MM.1S (cell line): Measurements from ENCODE around the gene ZMIZ1.

Source experiments
- EZH2 ChIP-seq: fragments of 300-600 bp; sonication (generic); optimal IDR thresholded peaks from 2 replicates; pipeline ENCODE3; 2017; ENCODE audit warnings: low read depth, mild to moderate bottlenecking, antibody characterized with exemption, low read length, mixed read lengths
- EZH2phosphoT487 ChIP-seq: fragments of 300-600 bp; sonication (generic); IDR thresholded peaks from 2 replicates; pipeline ENCODE4 v1.6.1; 2018; ENCODE audit warnings: antibody characterized with exemption, low read length
- TF ChIP-seq, protein P1 (sequence below): fragments of 300-600 bp; sonication (generic); IDR thresholded peaks from 2 replicates; pipeline ENCODE4 v1.5.1; 2016; ENCODE audit warnings: antibody characterized with exemption, low read length, mixed read lengths

DNA sequence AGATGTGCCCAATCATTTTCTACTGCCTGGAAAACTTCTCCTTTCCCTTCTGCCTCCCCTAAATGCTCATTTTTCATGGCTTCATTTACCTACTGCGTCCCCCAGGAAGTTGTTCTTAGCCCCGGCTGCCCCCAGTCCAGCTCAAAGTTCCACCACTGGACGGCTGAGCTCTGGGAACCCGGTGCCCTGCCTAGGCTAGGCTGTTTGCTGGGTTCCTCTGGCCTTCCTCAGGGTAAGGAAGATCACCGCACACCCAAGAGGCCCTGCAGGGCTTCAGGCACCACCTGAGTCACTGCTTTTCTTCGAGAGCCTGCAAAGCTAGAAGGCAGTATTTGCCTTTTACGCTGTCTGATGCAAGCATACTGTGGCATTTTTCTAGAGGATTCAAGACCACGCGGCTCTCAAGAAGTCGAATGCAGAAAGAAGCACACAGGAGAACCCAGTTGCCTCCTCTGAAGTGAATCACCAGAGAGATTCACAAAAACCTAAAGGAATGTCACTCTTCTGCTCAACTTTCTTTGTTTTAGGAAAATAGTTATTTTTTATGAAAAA lies 46.7 kb upstream of the ZMIZ1 start:
- TF ChIP-seq, protein P1, sequence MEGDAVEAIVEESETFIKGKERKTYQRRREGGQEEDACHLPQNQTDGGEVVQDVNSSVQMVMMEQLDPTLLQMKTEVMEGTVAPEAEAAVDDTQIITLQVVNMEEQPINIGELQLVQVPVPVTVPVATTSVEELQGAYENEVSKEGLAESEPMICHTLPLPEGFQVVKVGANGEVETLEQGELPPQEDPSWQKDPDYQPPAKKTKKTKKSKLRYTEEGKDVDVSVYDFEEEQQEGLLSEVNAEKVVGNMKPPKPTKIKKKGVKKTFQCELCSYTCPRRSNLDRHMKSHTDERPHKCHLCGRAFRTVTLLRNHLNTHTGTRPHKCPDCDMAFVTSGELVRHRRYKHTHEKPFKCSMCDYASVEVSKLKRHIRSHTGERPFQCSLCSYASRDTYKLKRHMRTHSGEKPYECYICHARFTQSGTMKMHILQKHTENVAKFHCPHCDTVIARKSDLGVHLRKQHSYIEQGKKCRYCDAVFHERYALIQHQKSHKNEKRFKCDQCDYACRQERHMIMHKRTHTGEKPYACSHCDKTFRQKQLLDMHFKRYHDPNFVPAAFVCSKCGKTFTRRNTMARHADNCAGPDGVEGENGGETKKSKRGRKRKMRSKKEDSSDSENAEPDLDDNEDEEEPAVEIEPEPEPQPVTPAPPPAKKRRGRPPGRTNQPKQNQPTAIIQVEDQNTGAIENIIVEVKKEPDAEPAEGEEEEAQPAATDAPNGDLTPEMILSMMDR, result no peak
- TF ChIP-seq EZH2 (no peak), EZH2phosphoT487 (no peak)
